ENCODE data around the gene CFHR4. TPM values are rescaled to one million over a fixed set of nuclear protein-coding genes. Genes with fewer than 3 reads are reported as not detected.

Gene CFHR4
- total and polyA plus RNA-seq, 2 of the 4 experiments (the other 2 are of a cell fraction), result not detected

GRCh38 chr1:196954778-196955177 lies 66.9 kb downstream of the CFHR4 start:
- no peaks in the 10 kb centered on the region for H3K9me3 ChIP-seq (ENCODE audit: control insufficient read depth, insufficient read depth, low read length)
- no peak overlapping the region for H2AFZ ChIP-seq (replicated peaks; ENCODE audit: low read length, poor library complexity)
- H3K9ac ChIP-seq (ENCODE audit: low read depth, low read length), result no peak overlapping the region
- ChIA-PET CTCF (interaction anchor here (0.7 kb wide), 1 partner anchor 226 kb away, joined by 3 read pairs; no protein-coding TSS in a partner anchor), POLR2A (ENCODE audit: unreplicated experiment) (interaction anchor here (0.5 kb wide), 1 partner anchor 73 kb away, joined by 6 read pairs; no protein-coding TSS in a partner anchor)
- dilution Hi-C loops (cut with HindIII; ENCODE audit: low sequenced_read_pairs, unreplicated experiment) (no loop called here), intact Hi-C loops (cut with micrococcal nuclease) (no loop called here), in situ Hi-C loops (cut with MboI; ENCODE audit: low sequenced_read_pairs) (no loop called here)
- H3K27me3 ChIP-seq (ENCODE audit: control insufficient read depth, insufficient read depth, low read length), result no peaks in the 10 kb centered on the region
- no peak overlapping the region for H4K8ac ChIP-seq (ENCODE audit: low read depth in 2 of 2, low read length in 2 of 2)
- ATAC-seq (ENCODE audit: low read depth) (no peak), DNase-seq (no peak)
- no peak overlapping the region for H3K23ac ChIP-seq (ENCODE audit: low read depth, low read length)
- BruUV-seq (replicated peaks), result no TSS peak
- H3K4ac ChIP-seq (ENCODE audit: low read depth, low read length), result no peak overlapping the region
- H2AK9ac ChIP-seq (replicated peaks; ENCODE audit: low read depth, low read length, poor library complexity), result no peak overlapping the region
- H2BK15ac ChIP-seq (ENCODE audit: low read depth, low read length), result no peak overlapping the region
- no peaks in the 10 kb centered on the region for H3K79me1 ChIP-seq (ENCODE audit: low read depth in 1 of 2, low read length in 2 of 2)
- H3K9me1 ChIP-seq (ENCODE audit: insufficient read depth, low read length), result no peaks in the 10 kb centered on the region
- no peak overlapping the region for H3K18ac ChIP-seq (ENCODE audit: low read depth, low read length)
- H2BK20ac ChIP-seq (ENCODE audit: low read depth, low read length), result no peak overlapping the region
- H3K36me3 ChIP-seq (ENCODE audit: control insufficient read depth, insufficient read depth, low read length), result no peaks in the 10 kb centered on the region
- H4K91ac ChIP-seq (ENCODE audit: insufficient read depth, low read depth, low read length), result no peak overlapping the region
- no CpG with 5 or more reads among the region's 2 CpGs for WGBS, 2 experiments (ENCODE audit: extremely low coverage in 2 of 2, insufficient read length in 1 of 2)
- H4K5ac ChIP-seq (ENCODE audit: low read depth, low read length), result no peak overlapping the region
- H3K4me2 ChIP-seq (ENCODE audit: low read depth, low read length), result no peak overlapping the region
- no peaks in the 10 kb centered on the region for H4K20me1 ChIP-seq (ENCODE audit: insufficient read depth, low read length)
- H2AK5ac ChIP-seq (ENCODE audit: low read depth, low read length), result no peak overlapping the region
- no peak overlapping the region for H3K4me3 ChIP-seq (ENCODE audit: insufficient read depth, low read depth, low read length)
- no peak for TF ChIP-seq ELK1 (IDR thresholded peaks at IDR 0.05; ENCODE audit: borderline replicate concordance, low read depth, low read length)
- TF ChIP-seq RAD21 (IDR thresholded peaks at IDR 0.05; ENCODE audit: low read length), result no peak
- no peak for TF ChIP-seq MAZ (IDR thresholded peaks at IDR 0.05; ENCODE audit: borderline replicate concordance, low read depth, low read length)
- no peak for TF ChIP-seq CHD1 (IDR thresholded peaks at IDR 0.05; ENCODE audit: low read depth, low read length)
- TF ChIP-seq CTCF (conservative IDR thresholded peaks at IDR 0.05; ENCODE audit: low read depth, low read length), result no peak
- TF ChIP-seq RCOR1 (IDR thresholded peaks at IDR 0.05; ENCODE audit: insufficient replicate concordance, low read length), result no peak
- TF ChIP-seq NFE2L2 (IDR thresholded peaks at IDR 0.05; ENCODE audit: low read depth, low read length), result no peak
- no peak for TF ChIP-seq RFX5 (IDR thresholded peaks at IDR 0.05; ENCODE audit: low read depth, low read length)
- no peak for TF ChIP-seq MAFK (IDR thresholded peaks at IDR 0.05; ENCODE audit: low read depth, low read length)
- no peak for TF ChIP-seq POLR2A (IDR thresholded peaks at IDR 0.05; ENCODE audit: low read depth, low read length)
- TF ChIP-seq MXI1 (IDR thresholded peaks at IDR 0.05; ENCODE audit: borderline replicate concordance, low read depth, low read length), result no peak
- H3K27ac ChIP-seq (ENCODE audit: insufficient read depth, low read length), result no peak overlapping the region
- no peaks in the 10 kb centered on the region for H3K4me1 ChIP-seq (ENCODE audit: control insufficient read depth, insufficient read depth, low read length)
- no peak overlapping the region for H2BK120ac ChIP-seq (ENCODE audit: low read depth, low read length)
- no peak overlapping the region for H3K14ac ChIP-seq (replicated peaks; ENCODE audit: low read depth, low read length)
- no peak overlapping the region for H3K56ac ChIP-seq (ENCODE audit: extremely low read depth, insufficient read depth, low read length)
- H2BK5ac ChIP-seq (ENCODE audit: low read depth, low read length, poor library complexity, severe bottlenecking), result no peak overlapping the region
